ENCODE measurements around the gene SCN1A. TPM values are rescaled to one million over a fixed set of nuclear protein-coding genes. Genes with fewer than 3 reads are reported as not detected.

Gene SCN1A
- total RNA-seq, 1 experiment from 2014 or later = not detected

GRCh38 chr2:166084301-166084700, 43.5 kb downstream of the SCN1A start:
- CTCF ChIA-PET = no interaction called here
- in situ Hi-C loops (cut with HindIII; ENCODE audit: low pct_unique_long_range_greater_than_20kb, low sequenced_read_pairs) = no loop called here

DNA sequence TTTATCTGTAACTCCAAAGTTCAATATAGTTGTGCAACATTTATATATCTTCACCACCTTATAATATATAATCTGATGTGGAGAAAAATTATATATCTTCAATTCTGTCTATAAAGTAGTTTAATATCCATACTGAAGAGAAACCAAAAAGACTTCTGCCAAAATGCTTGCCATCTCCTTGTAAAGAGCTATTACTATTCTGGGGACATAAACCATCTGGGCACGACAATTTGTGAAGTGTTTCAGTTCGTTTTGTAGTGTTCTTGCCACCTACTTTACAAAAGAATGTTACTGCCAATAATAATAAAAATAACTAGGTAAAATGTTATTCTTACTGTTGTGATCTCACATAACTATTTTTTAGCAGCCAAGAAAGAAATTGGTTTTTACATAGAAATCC, 45.1 kb downstream of the SCN1A start:
- H3K4me3 ChIP-seq (ENCODE audit: low read depth in 2 of 2, low read length in 2 of 2) = no peak overlapping the region
- POLR2A ChIA-PET = no interaction called here
- H3K9me3 ChIP-seq (ENCODE audit: control insufficient read depth, insufficient read depth, low read depth, low read length) = no peaks in the 10 kb centered on the region
- no peaks in the 10 kb centered on the region for H3K36me3 ChIP-seq (ENCODE audit: control insufficient read depth, insufficient read depth, low read length)
- H3K27me3 ChIP-seq (ENCODE audit: control insufficient read depth, insufficient read depth, low read length) = no peaks in the 10 kb centered on the region
- no TSS peak for BruUV-seq (replicated peaks)
- H3K4me1 ChIP-seq (ENCODE audit: control insufficient read depth, insufficient read depth, low read length) = no peaks in the 10 kb centered on the region
- in situ Hi-C loops (cut with HindIII; ENCODE audit: low pct_unique_long_range_greater_than_20kb, low sequenced_read_pairs) (no loop called here), intact Hi-C loops (cut with micrococcal nuclease; ENCODE audit: unreplicated experiment) (no loop called here)
- H3K27ac ChIP-seq (ENCODE audit: low read length) = no peak overlapping the region
- ATAC-seq (no peak), DNase-seq (ENCODE audit: low read depth, low spot score) (no peak)
- CTCF ChIA-PET = no interaction called here
- TF ChIP-seq SIN3A (IDR thresholded peaks at IDR 0.05; ENCODE audit: borderline replicate concordance, insufficient read depth, low read depth, low read length) (no peak), TCF7L2 (IDR thresholded peaks at IDR 0.05; ENCODE audit: low read depth, low read length) (no peak), REST (IDR thresholded peaks at IDR 0.05; ENCODE audit: insufficient read depth in 1 of 2, low read depth in 2 of 2, low read length in 1 of 2) (no peak), POLR2AphosphoS5 (IDR thresholded peaks at IDR 0.05; ENCODE audit: low read depth, low read length) (no peak), CTCF (IDR thresholded peaks at IDR 0.05) (no peak)

More at GRCh38 chr2:166084301-166084700, 43.5 kb downstream of the SCN1A start:
- POLR2A ChIA-PET = no interaction called here
- H3K36me3 ChIP-seq (ENCODE audit: control insufficient read depth, insufficient read depth, low read length) = no peaks in the 10 kb centered on the region
- H3K4me1 ChIP-seq (ENCODE audit: control insufficient read depth, insufficient read depth, low read length) = no peaks in the 10 kb centered on the region
- no peak overlapping the region for H3K4me3 ChIP-seq (ENCODE audit: low read depth in 2 of 2, low read length in 2 of 2)
- no peaks in the 10 kb centered on the region for H3K27me3 ChIP-seq (ENCODE audit: control insufficient read depth, insufficient read depth, low read length)
- BruUV-seq (replicated peaks) = no TSS peak
- TF ChIP-seq REST (IDR thresholded peaks at IDR 0.05; ENCODE audit: insufficient read depth in 1 of 2, low read depth in 2 of 2, low read length in 1 of 2) = no peak
- no peak for TF ChIP-seq TCF7L2 (IDR thresholded peaks at IDR 0.05; ENCODE audit: low read depth, low read length)
- no peak for TF ChIP-seq SIN3A (IDR thresholded peaks at IDR 0.05; ENCODE audit: borderline replicate concordance, insufficient read depth, low read depth, low read length)
- no peak for TF ChIP-seq CTCF (IDR thresholded peaks at IDR 0.05)
- TF ChIP-seq POLR2AphosphoS5 (IDR thresholded peaks at IDR 0.05; ENCODE audit: low read depth, low read length) = no peak
- ATAC-seq (no peak), DNase-seq (ENCODE audit: low read depth, low spot score) (no peak)
- no peak overlapping the region for H3K27ac ChIP-seq (ENCODE audit: low read length)
- no peaks in the 10 kb centered on the region for H3K9me3 ChIP-seq (ENCODE audit: control insufficient read depth, insufficient read depth, low read depth, low read length)
- intact Hi-C loops (cut with micrococcal nuclease; ENCODE audit: unreplicated experiment) = no loop called here
